Gastroesophageal sphincter (tissue), 3 donors: ENCODE measurements around the gene HACD3.

Experiments used
- CTCF ChIP-seq, 4 experiments: fragments of 200-600 bp in 2 of 4; fragments of 450-650 bp in 2 of 4; sonication (generic) in 1 of 4; IDR thresholded peaks; one replicate each; pipeline ENCODE4 v1.5.1; 2017 to 2019; ENCODE audit warnings: antibody characterized with exemption in 4 of 4, mild to moderate bottlenecking in 2 of 4, moderate library complexity in 2 of 4
- POLR2AphosphoS5 ChIP-seq: sonication (generic); formaldehyde crosslinking; IDR thresholded peaks from one replicate; pipeline ENCODE4 v1.6.1; 2017; ENCODE audit warnings: antibody characterized with exemption

GRCh38 chr15:65556622-65557021 lies 26.4 kb downstream of the HACD3 start:
- TF ChIP-seq CTCF (IDR thresholded peaks at IDR 0.05) (no peak), POLR2AphosphoS5 (no peak)
